Fibroblast of villous mesenchyme (primary cell): ENCODE data around the gene GALE. TPM values are rescaled to one million over a fixed set of nuclear protein-coding genes. Genes with fewer than 3 reads are reported as not detected.
"Not testable (repeated sequence)": the region's sequence is repeated elsewhere in the genome, so short reads cannot be mapped to it uniquely, and the experiment has no call there.

Source experiments
- DNase-seq: peaks from one replicate; pipeline ENCODE4 v3.0.0-alpha.2; 2010; ENCODE audit warnings: low read depth
- H3K4me3 ChIP-seq: 2 replicates; pipeline ENCODE4 v1.5.1; 2011; ENCODE audit warnings: low read depth, mild to moderate bottlenecking, low read length
- CTCF ChIP-seq: IDR thresholded peaks from 2 replicates; pipeline ENCODE4 v1.5.1; 2012; ENCODE audit warnings: low read depth, mild to moderate bottlenecking, low read length; ENCODE audit not compliant: insufficient read depth
- total RNA-seq: library from RNA; depleted of rRNA; stranded (reverse); fragments of >200 nt; gene quantifications from 2 replicates; pipeline ENCODE4 v1.2.3, GENCODE V29; 2012

The GALE gene
- total RNA-seq, 1 donor = 31.5 TPM

- DNase-seq = no peak
- H3K4me3 ChIP-seq = no peak overlapping the region
- no peak for TF ChIP-seq CTCF
Measured at GRCh38 chr1:23796466-23797271, 3.9 kb downstream of the GALE start.

- TF ChIP-seq CTCF = no peak
- no peak overlapping the region for H3K4me3 ChIP-seq
- no peak for DNase-seq
Measured at GRCh38 chr1:23795676-23796465, 4.7 kb downstream of the GALE start.

- not testable (repeated sequence) for H3K4me3 ChIP-seq, DNase-seq
Measured at GRCh38 chr1:23794732-23795182, 5.8 kb downstream of the GALE start.

GRCh38 chr1:23793861-23794731, 6.5 kb downstream of the GALE start:
- TF ChIP-seq CTCF = no peak
- no peak for DNase-seq
- no peak overlapping the region for H3K4me3 ChIP-seq

- no peak for TF ChIP-seq CTCF
- H3K4me3 ChIP-seq = no peak overlapping the region
- DNase-seq = no peak
Measured at GRCh38 chr1:23793018-23793781, 7.4 kb downstream of the GALE start.

GRCh38 chr1:23792151-23792945, 8.2 kb downstream of the GALE start:
- no peak for TF ChIP-seq CTCF
- no peak for DNase-seq
- peak overlapping the region; percentile 93 for H3K4me3 ChIP-seq
